Muscle layer of duodenum (tissue), 2 donors: ENCODE measurements around the gene BCORL1.

Experiments
- H3K27ac ChIP-seq: one replicate; pipeline ENCODE4 v1.7.0; 2013; ENCODE audit warnings: mild to moderate bottlenecking, low read length
- H3K27me3 ChIP-seq: one replicate; pipeline ENCODE4 v1.7.0; 2013; ENCODE audit warnings: low read depth, mild to moderate bottlenecking, control low read depth, low read length
- H3K36me3 ChIP-seq, 2 donors: one replicate each; pipeline ENCODE4 v1.7.0; 2013; ENCODE audit warnings: low read length in 2 of 2, control low read depth in 1 of 2, mild to moderate bottlenecking in 1 of 2; ENCODE audit not compliant: insufficient read depth in 2 of 2, control insufficient read depth in 1 of 2
- H3K4me1 ChIP-seq, 2 donors: one replicate each; pipeline ENCODE4 v1.7.0; 2013; ENCODE audit warnings: low read length in 2 of 2, mild to moderate bottlenecking in 2 of 2, control low read depth in 1 of 2, moderate library complexity in 1 of 2; ENCODE audit not compliant: insufficient read depth in 2 of 2, control insufficient read depth in 1 of 2
- H3K4me3 ChIP-seq, 2 donors: one replicate each; pipeline ENCODE4 v1.7.0; 2013; ENCODE audit warnings: low read length in 2 of 2, low read depth in 1 of 2, mild to moderate bottlenecking in 1 of 2
- H3K9me3 ChIP-seq, 2 donors: one replicate each; pipeline ENCODE4 v1.7.0; 2013; ENCODE audit warnings: low read length in 2 of 2, control low read depth in 1 of 2, mild to moderate bottlenecking in 1 of 2; ENCODE audit not compliant: control insufficient read depth in 1 of 2
- donor health status: healthy.

The BCORL1 gene

DNA sequence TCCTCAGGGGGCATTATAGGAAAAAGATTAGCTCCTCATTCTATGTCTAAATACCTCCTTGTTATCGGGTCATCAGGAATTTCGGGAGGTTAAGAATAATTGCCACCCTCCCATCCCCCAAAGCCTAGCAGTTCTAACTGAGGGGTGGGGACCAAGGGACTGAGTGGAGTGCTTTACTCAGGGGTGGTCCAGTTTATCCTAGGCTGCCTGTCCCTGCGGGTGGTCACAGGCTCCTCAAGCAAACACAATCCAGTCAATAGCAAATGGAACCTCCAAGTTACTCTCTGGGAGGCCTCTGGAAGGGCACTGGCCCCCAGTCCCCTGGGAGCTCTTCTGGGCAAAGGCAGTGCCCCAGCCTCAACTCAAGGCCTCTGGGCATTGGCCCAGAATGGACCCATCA, 121.2 kb downstream of the BCORL1 start:
- Histone ChIP-seq H3K9me3 (no peaks in the 10 kb centered on the region), H3K4me3 (no peak overlapping the region), H3K4me1 (peaks cover 0 to 3% of the 10 kb centered on the region in 2 donors), H3K27ac (no peak overlapping the region), H3K27me3 (no peaks in the 10 kb centered on the region), H3K36me3 (no peaks in the 10 kb centered on the region)

DNA sequence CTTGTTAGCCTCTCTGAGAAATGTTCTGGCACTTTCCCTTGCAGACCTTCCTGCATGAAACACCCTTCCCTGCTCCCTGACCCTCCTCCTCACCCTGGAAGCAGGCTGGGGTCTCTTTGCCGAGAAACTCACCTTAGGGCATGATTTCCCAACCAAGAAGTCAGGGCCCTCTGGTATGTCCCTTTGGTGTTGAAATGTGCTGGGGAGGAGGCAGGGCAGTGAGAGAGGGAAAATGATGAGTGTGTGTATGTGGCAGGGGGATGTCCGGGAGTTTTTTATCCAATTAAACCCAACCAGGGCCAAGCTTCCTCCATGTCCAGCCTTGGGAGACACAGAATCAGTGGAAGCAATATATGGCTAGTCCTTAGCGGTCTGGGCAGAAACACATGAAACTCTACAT, 122.8 kb downstream of the BCORL1 start:
- H3K9me3 ChIP-seq = no peaks in the 10 kb centered on the region
- H3K4me1 ChIP-seq = peaks cover 0 to 7% of the 10 kb centered on the region in 2 donors
- no peak overlapping the region for H3K4me3 ChIP-seq
- no peaks in the 10 kb centered on the region for H3K27me3 ChIP-seq
- H3K36me3 ChIP-seq = no peaks in the 10 kb centered on the region
- H3K27ac ChIP-seq = no peak overlapping the region

DNA sequence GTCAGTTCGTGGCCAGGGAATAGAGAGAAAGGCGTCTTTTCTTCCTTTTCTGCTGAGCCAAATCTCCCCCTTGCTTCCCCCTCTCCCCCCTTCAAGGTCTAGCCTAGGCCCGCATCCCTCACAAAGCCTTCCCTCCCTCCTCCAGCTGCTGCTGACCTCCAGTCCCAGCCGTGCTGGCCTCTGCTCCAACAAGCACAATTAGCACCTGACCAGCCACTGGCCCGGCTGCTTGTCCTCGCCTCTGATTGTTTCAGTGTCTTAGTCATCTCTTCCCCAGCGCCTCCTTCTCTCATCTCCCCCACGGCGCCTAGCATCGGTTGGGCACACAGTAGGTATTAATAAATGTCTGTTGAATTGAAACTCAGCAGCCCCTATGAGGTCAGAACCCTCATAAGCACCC, 123.6 kb downstream of the BCORL1 start:
- Histone ChIP-seq H3K27me3 (no peaks in the 10 kb centered on the region), H3K4me1 (peaks cover 0 to 7% of the 10 kb centered on the region in 2 donors), H3K36me3 (no peaks in the 10 kb centered on the region), H3K27ac (no peak overlapping the region), H3K9me3 (no peaks in the 10 kb centered on the region), H3K4me3 (no peak overlapping the region)
